Measurements from ENCODE around the gene ATP6V0B.

Gene ATP6V0B

GRCh38 chr1:43954036-43954435 is 20.7 kb upstream of the ATP6V0B start:
- no peak for TF ChIP-seq CTCF (IDR thresholded peaks at IDR 0.05)
- Histone ChIP-seq H3K27ac (no peak overlapping the region), H3K27me3 (no peaks in the 10 kb centered on the region), H3K4me3 (no peak overlapping the region), H3K9me3 (no peaks in the 10 kb centered on the region), H3K4me1 (peaks cover 0 to 3% (median 1%) of the 10 kb centered on the region in 4 donors), H3K36me3 (peaks cover 27 to 56% (median 36%) of the 10 kb centered on the region in 3 donors)
- intact Hi-C loops (cut with DNase I; ENCODE audit: low total_unique reads), result no loop called here
- no peak for DNase-seq

DNA sequence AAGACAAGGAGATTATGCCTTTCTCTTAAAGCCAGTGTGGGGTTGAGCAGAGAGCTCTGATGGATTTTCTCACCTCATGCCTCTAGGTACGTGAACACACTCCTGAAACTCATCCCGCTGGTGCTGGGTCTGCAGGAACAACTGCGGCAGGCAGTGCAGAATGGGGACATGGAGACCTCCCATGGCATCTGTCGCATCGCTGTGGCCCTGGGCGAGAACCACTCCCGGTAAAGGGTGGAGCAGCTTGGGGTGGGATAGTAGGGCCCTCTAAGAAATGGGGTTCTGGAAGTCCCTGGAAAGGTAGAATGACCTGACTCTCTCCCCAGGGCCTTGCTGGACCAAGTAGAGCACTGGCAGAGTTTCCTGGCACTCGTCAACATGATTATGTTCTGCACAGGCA is 18.5 kb upstream of the ATP6V0B start:
- peaks cover 34 to 60% (median 52%) of the 10 kb centered on the region in 3 donors for H3K36me3 ChIP-seq
- intact Hi-C loops (cut with DNase I; ENCODE audit: low total_unique reads), result no loop called here
- H3K4me3 ChIP-seq, result no peak overlapping the region
- no peaks in the 10 kb centered on the region for H3K4me1 ChIP-seq
- H3K9me3 ChIP-seq, result no peaks in the 10 kb centered on the region
- TF ChIP-seq CTCF (IDR thresholded peaks at IDR 0.05), result no peak
- H3K27ac ChIP-seq, result no peak overlapping the region
- no peaks in the 10 kb centered on the region for H3K27me3 ChIP-seq
- DNase-seq, result no peak

DNA sequence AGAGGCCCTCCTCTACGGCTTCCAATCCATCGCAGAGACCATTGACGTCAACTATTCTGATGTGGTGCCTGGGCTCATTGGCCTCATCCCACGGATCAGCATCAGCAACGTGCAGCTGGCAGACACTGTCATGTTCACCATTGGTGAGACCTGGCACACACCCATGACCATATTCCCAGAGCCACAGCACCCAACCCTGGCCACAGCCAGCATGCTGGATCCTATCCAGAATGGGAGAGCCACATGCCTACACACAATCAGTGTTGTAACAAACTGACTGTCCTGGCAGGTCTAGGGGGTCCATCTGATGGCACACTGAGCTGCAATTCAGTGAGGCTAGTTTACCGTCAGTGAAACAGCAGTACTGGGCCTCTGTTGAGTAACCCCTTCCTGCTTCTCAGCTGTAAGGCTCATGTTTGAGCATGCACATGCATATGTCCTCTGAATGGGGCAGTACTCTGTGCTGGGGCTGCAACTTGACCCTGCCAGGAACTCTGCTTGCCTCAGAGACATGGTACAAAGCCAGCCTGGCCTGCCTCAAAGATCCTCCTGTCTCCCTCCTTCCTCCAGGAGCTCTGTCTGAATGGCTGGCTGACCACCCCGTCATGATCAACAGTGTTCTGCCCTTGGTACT is 17.2 kb upstream of the ATP6V0B start:
- H3K4me1 ChIP-seq, result no peaks in the 10 kb centered on the region
- no peaks in the 10 kb centered on the region for H3K9me3 ChIP-seq
- TF ChIP-seq CTCF (IDR thresholded peaks at IDR 0.05), result no peak
- no peaks in the 10 kb centered on the region for H3K27me3 ChIP-seq
- peaks cover 34 to 73% (median 65%) of the 10 kb centered on the region in 3 donors for H3K36me3 ChIP-seq
- no peak overlapping the region for H3K27ac ChIP-seq
- no peak for DNase-seq
- no peak overlapping the region for H3K4me3 ChIP-seq
- intact Hi-C loops (cut with DNase I; ENCODE audit: low total_unique reads), result no loop called here

DNA sequence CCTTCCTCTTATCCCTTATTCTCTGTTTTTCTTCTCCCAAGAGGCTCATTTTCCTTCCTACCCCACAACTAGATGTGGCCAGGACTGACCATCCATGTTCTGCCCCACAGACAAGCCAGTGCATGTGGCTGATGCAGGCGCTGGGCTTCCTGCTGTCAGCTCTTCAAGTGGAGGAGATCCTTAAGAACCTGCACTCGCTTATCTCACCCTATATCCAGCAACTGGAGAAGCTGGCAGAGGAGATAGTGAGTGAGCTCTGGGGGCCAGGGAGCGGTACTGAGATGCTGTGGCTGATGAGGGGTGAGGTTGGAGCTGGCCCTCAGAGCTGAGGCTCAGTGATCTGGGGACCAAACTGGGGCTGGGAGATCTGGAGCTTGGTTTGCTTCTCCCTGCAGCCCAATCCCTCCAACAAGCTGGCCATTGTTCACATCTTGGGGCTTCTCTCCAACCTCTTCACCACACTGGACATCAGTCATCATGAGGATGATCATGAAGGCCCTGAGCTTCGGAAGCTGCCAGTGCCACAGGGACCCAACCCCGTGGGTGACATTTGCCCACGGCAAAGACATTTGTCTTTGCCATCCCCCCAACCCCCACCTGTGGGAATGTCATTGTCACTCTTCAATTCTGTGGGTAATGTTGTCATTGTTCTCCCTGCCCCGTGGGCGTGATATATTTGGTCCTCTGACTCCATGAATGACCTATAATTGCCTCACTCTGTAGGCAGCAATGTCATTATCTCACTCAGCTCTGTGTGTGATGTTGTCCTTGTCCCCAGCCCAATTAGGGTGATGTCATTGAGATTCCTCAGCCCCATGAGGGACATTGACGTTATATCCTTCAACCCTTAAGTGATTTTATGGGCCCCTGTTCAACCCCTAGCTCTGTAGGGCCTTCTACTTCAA is 16.2 kb upstream of the ATP6V0B start:
- intact Hi-C loops (cut with DNase I; ENCODE audit: low total_unique reads), result no loop called here
- no peak for DNase-seq
- Histone ChIP-seq H3K36me3 (peaks cover 34 to 83% (median 76%) of the 10 kb centered on the region in 3 donors), H3K9me3 (no peaks in the 10 kb centered on the region), H3K4me3 (no peak overlapping the region), H3K4me1 (no peaks in the 10 kb centered on the region), H3K27me3 (no peaks in the 10 kb centered on the region), H3K27ac (no peak overlapping the region)
- TF ChIP-seq CTCF (IDR thresholded peaks at IDR 0.05), result no peak

- H3K36me3 ChIP-seq, result peaks cover 34 to 96% (median 82%) of the 10 kb centered on the region in 3 donors
- no peak for TF ChIP-seq CTCF (IDR thresholded peaks at IDR 0.05)
Measured at GRCh38 chr1:43960798-43961197, 14.0 kb upstream of the ATP6V0B start.

More at GRCh38 chr1:43960798-43961197, 14.0 kb upstream of the ATP6V0B start:
- no peak for DNase-seq
- intact Hi-C loops (cut with DNase I; ENCODE audit: low total_unique reads), result no loop called here
- Histone ChIP-seq H3K9me3 (no peaks in the 10 kb centered on the region), H3K27me3 (no peaks in the 10 kb centered on the region), H3K4me3 (no peak overlapping the region), H3K27ac (no peak overlapping the region), H3K4me1 (no peaks in the 10 kb centered on the region)

All from tibial artery (tissue), 4 donors.